H1 (cell line): ENCODE measurements around the gene PLCB2. TPM values are rescaled to one million over a fixed set of nuclear protein-coding genes. Genes with fewer than 3 reads are reported as not detected.

Experiments
- CBX5 ChIP-seq: fragments of 300-800, 300-1000 bp; sonication (generic); IDR thresholded peaks from 2 replicates; pipeline ENCODE4 v1.7.1; 2016; ENCODE audit warnings: antibody characterized with exemption, low read length, low read depth
- polyA plus RNA-seq, 7 experiments: library from polyadenylated mRNA; depleted of rRNA in 3 of 7; stranded (reverse) in 5 of 7; unstranded in 2 of 7; fragments of >200 nt in 5 of 7; fragments of 200-250 nt in 2 of 7; gene quantifications; 1 replicate in 5 of 7; 2 replicates in 1 of 7; 4 replicates in 1 of 7; pipeline versions ENCODE4 v1.2.1 to v1.2.3, GENCODE V29; 2011 to 2013; ENCODE audit warnings: missing spikeins in 2 of 7, mixed read lengths in 2 of 7
- total RNA-seq: library from RNA; stranded (reverse); fragmentation: NEBNext Ultra II Directional; extraction: Animal tissue kit (Norgen Biotek cat#: 25700); gene quantifications from 2 replicates; pipeline ENCODE4 v1.2.1, GENCODE V29; 2021

The PLCB2 gene
- total and polyA plus RNA-seq, 2 of the 8 experiments (the other 6 are each of a cell fraction or from before 2014, with no cell fraction given), result 7.2 to 8.4 TPM

DNA sequence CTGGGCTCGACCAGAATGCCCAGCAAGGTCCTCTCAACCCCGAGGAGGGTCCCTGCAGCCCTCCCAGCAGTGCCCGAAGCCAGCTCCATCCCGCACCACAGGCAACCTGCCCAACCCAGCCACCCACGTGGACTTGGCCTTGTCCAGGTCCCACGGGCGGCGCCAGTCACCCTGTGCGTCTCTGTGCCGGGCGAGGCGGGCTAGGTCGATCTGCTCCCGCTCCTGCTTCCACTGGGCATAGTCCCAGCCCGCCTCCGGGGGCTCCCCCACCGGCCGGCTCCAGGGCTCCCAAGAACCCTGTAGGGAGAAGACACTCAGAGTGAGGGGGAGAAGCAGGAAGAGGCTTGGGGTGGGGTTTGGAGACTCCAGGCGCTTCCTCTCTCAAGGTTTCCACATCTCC, 29.9 kb upstream of the PLCB2 start (continued):
- TF ChIP-seq CBX5, result no peak
